ENCODE results near the gene TSTD1.
"Not testable (repeated sequence)": the region's sequence is repeated elsewhere in the genome, so short reads cannot be mapped to it uniquely, and the experiment has no call there.

Gene TSTD1

GRCh38 chr1:161017756-161018630 is 20.8 kb downstream of the TSTD1 start:
- Histone ChIP-seq H3K27ac (no peak overlapping the region), H3K9me3 (ENCODE audit: severe bottlenecking) (no peaks in the 10 kb centered on the region), H3K4me3 (ENCODE audit: low read depth, low read length) (no peak overlapping the region), H3K27me3 (ENCODE audit: insufficient read depth, low read depth, severe bottlenecking) (no peaks in the 10 kb centered on the region), H3K36me3 (peaks cover 30% of the 10 kb centered on the region)
- no peak for DNase-seq
- TF ChIP-seq CTCF (IDR thresholded peaks at IDR 0.05; ENCODE audit: low read depth, low read length) = no peak

GRCh38 chr1:161017181-161017580 is 21.6 kb downstream of the TSTD1 start:
- H3K4me3 ChIP-seq (ENCODE audit: low read depth, low read length); H3K9me3 ChIP-seq (ENCODE audit: severe bottlenecking); H3K27me3 ChIP-seq (ENCODE audit: insufficient read depth, low read depth, severe bottlenecking); DNase-seq; H3K27ac ChIP-seq: not testable (repeated sequence)
- H3K36me3 ChIP-seq = peaks cover 30% of the 10 kb centered on the region

GRCh38 chr1:161016683-161017082 is 22.1 kb downstream of the TSTD1 start:
- DNase-seq; H3K9me3 ChIP-seq (ENCODE audit: severe bottlenecking); H3K27me3 ChIP-seq (ENCODE audit: insufficient read depth, low read depth, severe bottlenecking); H3K4me3 ChIP-seq (ENCODE audit: low read depth, low read length): not testable (repeated sequence)
- Histone ChIP-seq H3K27ac (peak overlapping the region; percentile 18; the same call in 1 of the 2 replicates), H3K36me3 (peaks cover 30% of the 10 kb centered on the region)

GRCh38 chr1:161013488-161014230 is 25.1 kb downstream of the TSTD1 start:
- H3K4me3 ChIP-seq (ENCODE audit: low read depth, low read length) = no peak overlapping the region

GRCh38 chr1:161013131-161013487 is 25.7 kb downstream of the TSTD1 start:
- H3K9me3 ChIP-seq (ENCODE audit: severe bottlenecking) = no peaks in the 10 kb centered on the region
- no peaks in the 10 kb centered on the region for H3K27me3 ChIP-seq (ENCODE audit: insufficient read depth, low read depth, severe bottlenecking)
- no peak overlapping the region for H3K4me3 ChIP-seq (ENCODE audit: low read depth, low read length)
- TF ChIP-seq CTCF (IDR thresholded peaks at IDR 0.05; ENCODE audit: low read depth, low read length) = no peak
- H3K27ac ChIP-seq = no peak overlapping the region
- no peak for DNase-seq
- H3K36me3 ChIP-seq = peaks cover 22% of the 10 kb centered on the region

More at GRCh38 chr1:161013488-161014230, 25.1 kb downstream of the TSTD1 start:
- H3K9me3 ChIP-seq (ENCODE audit: severe bottlenecking) = no peaks in the 10 kb centered on the region
- no peak for DNase-seq
- peaks cover 23% of the 10 kb centered on the region for H3K36me3 ChIP-seq
- no peaks in the 10 kb centered on the region for H3K27me3 ChIP-seq (ENCODE audit: insufficient read depth, low read depth, severe bottlenecking)
- no peak for TF ChIP-seq CTCF (IDR thresholded peaks at IDR 0.05; ENCODE audit: low read depth, low read length)
- H3K27ac ChIP-seq = no peak overlapping the region

- DNase-seq = no peak
- Histone ChIP-seq H3K27me3 (ENCODE audit: insufficient read depth, low read depth, severe bottlenecking) (no peaks in the 10 kb centered on the region), H3K36me3 (peaks cover 25% of the 10 kb centered on the region), H3K4me3 (ENCODE audit: low read depth, low read length) (no peak overlapping the region), H3K27ac (no peak overlapping the region), H3K9me3 (ENCODE audit: severe bottlenecking) (no peaks in the 10 kb centered on the region)
- TF ChIP-seq CTCF (IDR thresholded peaks at IDR 0.05; ENCODE audit: low read depth, low read length) = no peak
Measured at GRCh38 chr1:161012420-161012819, 26.3 kb downstream of the TSTD1 start.
